Stimulated activated naive CD8-positive, alpha-beta T cell treated with anti-CD3 and anti-CD28 coated beads, Interleukin-15, amount 100 ng/mL, for 72 hours (primary cell): ENCODE measurements around the gene FAM193A.
A peak's percentile ranks its signal among the peaks of the same experiment; 100 is the strongest.
"Not testable (repeated sequence)": the region's sequence is repeated elsewhere in the genome, so short reads cannot be mapped to it uniquely, and the experiment has no call there.

ENCODE experiments used
- ATAC-seq: fragments of 150-1000 bp; cut with Tn5 transposase; 2 replicates; pipeline ENCODE4 v1.10.0; 2021; ENCODE audit warnings: mild to moderate bottlenecking, moderate library complexity
- DNase-seq, 2 donors: peaks; one replicate each; pipeline ENCODE4 v3.0.0; 2021 to 2022
- H3K27ac Mint-ChIP-seq, 2 donors: one replicate each; pipeline ENCODE4 v1.8.0; 2022; ENCODE audit warnings: mild to moderate bottlenecking in 2 of 2, mixed read lengths in 2 of 2, moderate library complexity in 2 of 2
- H3K27me3 Mint-ChIP-seq: one replicate; pipeline ENCODE4 v1.8.0; 2022; ENCODE audit warnings: mixed read lengths
- H3K4me1 Mint-ChIP-seq: one replicate; pipeline ENCODE4 v1.8.0; 2022; ENCODE audit warnings: mild to moderate bottlenecking, mixed read lengths
- H3K4me3 Mint-ChIP-seq, 2 donors: one replicate each; pipeline ENCODE4 v1.8.0; 2022; ENCODE audit warnings: mild to moderate bottlenecking in 2 of 2, mixed read lengths in 2 of 2, moderate library complexity in 1 of 2
- H3K9me3 Mint-ChIP-seq, 2 donors: one replicate each; pipeline ENCODE4 v1.8.0; 2022; ENCODE audit warnings: mixed read lengths in 2 of 2

The FAM193A gene

DNA sequence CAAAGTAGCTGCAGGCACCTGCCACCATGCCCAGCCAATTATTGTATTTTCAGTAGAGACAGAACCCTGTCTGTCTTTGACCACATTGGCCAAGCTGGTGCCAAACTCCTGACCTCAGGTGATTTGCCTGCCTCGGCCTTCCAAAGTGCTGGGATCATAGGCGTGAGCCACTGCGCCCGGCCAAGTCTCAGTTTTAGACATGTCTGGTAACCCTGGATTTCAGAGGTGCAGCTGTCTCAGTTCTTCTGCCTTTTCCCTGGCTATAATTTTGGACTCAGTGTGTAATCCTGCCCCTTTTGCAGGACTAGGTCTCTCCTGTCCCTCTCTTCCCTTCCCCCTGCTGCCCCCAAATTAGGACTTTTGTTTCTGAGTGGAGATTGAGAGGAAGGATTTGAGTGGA lies 46.6 kb downstream of the FAM193A start:
- Mint-ChIP-seq H3K27ac (no peak overlapping the region), H3K9me3 (peaks cover 0 to 6% of the 10 kb centered on the region in 2 donors), H3K4me3 (no peak overlapping the region), H3K27me3 (no peaks in the 10 kb centered on the region), H3K4me1 (peaks cover 40% of the 10 kb centered on the region)
- ATAC-seq (no peak), DNase-seq (no peak)

DNA sequence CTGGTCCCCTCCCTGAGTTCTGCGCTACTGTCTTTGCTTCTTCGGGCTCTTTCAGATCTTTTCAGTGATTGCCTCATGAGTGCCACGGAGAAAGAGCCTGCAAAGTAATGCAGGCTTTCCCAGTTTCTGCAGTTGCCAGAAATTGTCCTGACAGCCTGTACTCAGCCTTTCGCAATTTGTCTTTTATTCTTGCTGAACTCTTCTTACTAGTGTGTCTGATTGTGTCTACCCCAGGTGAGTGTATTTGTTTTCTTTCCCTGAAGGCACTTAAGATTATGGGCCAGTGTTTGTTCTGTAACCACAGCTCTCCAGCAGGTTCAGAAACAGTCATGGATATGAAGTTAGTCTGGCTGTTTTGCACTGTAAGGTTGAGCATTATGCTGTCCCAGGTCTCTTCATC lies 47.1 kb downstream of the FAM193A start:
- Mint-ChIP-seq H3K27me3 (no peaks in the 10 kb centered on the region), H3K9me3 (peaks cover 0 to 6% of the 10 kb centered on the region in 2 donors), H3K4me3 (no peak overlapping the region), H3K4me1 (peaks cover 44% of the 10 kb centered on the region), H3K27ac (no peak overlapping the region)
- no peak for DNase-seq
- ATAC-seq = no peak

DNA sequence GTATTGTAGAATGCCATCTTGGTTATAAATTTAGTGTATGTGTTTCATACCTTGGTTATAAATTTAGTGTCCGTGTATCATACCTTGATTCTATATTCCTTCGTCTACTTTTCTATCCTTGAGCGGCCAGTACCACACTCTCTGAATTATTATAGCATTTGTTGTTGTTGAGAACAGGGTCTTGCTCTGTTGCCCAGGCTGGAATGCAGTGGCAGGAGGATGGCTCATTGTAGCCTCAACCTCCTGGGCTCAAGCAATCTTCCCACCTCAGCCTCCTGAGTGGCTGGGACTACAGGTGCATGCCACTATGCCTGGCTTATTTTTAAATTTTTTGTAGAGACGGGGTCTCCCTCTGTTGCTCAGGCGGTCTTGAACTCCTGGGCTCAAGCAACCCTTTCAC lies 50.1 kb downstream of the FAM193A start:
- ATAC-seq = no peak
- Mint-ChIP-seq H3K27me3 (no peaks in the 10 kb centered on the region), H3K4me1 (peaks cover 56% of the 10 kb centered on the region), H3K4me3 (no peak overlapping the region), H3K27ac (peak overlapping the region in 1 of 2 donors; percentile 31), H3K9me3 (no peaks in the 10 kb centered on the region)
- DNase-seq = no peak

DNA sequence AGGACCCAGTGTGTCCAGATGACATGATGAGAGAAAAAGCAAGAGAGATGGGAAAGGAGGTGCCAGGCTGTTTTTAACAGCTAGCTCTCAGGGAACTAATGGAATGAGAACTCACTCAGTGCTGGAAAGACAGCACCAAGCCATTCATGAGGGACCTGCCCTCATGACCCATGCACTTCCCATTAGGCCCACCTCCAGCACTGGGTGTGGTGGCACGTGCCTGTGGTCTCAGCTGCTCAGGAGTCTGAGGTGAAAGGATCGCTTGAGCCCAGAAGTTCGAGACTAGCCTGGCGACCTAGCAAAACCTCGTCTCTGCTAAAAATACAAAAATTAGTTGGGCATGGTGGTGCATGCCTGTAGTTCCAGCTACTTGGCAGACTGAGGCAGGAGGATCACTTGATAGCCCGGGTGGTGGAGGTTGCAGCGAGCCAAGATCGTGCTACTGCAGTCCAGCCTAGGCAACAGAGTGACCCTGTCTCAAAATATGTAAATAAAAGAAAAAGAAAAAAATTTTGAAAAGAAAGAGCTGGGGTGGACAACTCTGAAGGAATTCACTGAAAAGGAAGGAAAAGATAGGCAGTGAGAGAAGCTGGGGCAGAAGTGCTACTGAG lies 50.9 kb downstream of the FAM193A start:
- ATAC-seq (no peak), DNase-seq (no peak)
- Mint-ChIP-seq H3K27me3 (no peaks in the 10 kb centered on the region), H3K4me3 (no peak overlapping the region), H3K4me1 (peaks cover 51% of the 10 kb centered on the region), H3K27ac (no peak overlapping the region), H3K9me3 (no peaks in the 10 kb centered on the region)

DNA sequence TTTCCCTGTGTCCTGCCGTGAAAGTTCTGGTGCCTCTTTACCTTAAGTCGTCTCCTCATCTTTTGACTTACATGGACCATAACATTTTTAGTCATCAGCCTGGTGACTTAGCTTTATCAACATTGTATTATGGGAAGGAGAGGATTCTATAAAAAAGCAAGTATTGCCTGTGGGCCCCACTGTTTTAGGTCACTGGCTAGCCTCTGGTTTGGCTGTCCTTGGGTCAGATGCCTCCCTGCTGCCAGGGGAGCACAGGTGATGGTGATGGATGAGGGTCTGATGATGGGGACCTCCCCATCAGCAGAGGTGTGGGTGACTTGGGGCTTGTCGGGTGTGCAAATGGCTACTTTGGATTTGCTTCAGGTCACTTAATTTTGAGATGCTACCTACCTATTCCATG lies 51.8 kb downstream of the FAM193A start:
- H3K27ac Mint-ChIP-seq = peak overlapping the region in 1 of 2 donors; percentile 8
- no peaks in the 10 kb centered on the region for H3K9me3 Mint-ChIP-seq
- H3K4me1 Mint-ChIP-seq = peaks cover 49% of the 10 kb centered on the region
- no peak overlapping the region for H3K4me3 Mint-ChIP-seq
- no peaks in the 10 kb centered on the region for H3K27me3 Mint-ChIP-seq
- ATAC-seq (no peak), DNase-seq (no peak)

DNA sequence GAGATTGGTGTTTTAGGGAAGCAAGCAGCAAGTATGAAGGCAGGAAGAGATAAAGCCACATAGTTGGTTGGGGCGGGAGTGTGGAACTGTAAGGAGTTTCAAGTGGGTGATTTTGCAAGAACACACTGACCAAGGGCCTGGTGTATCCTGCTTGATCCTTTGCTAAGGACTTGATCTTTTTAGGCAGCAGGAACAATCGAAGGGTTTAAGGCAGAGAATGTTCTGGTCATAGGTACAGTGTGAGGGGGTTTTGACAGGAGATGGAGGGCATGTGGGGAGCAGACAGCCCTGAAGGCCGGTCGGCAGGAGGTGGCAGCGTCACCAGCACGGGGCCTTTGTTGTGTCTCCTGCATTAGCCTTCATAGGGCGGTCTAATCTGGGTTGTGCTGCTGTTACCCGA lies 54.7 kb downstream of the FAM193A start:
- no peaks in the 10 kb centered on the region for H3K9me3 Mint-ChIP-seq

DNA sequence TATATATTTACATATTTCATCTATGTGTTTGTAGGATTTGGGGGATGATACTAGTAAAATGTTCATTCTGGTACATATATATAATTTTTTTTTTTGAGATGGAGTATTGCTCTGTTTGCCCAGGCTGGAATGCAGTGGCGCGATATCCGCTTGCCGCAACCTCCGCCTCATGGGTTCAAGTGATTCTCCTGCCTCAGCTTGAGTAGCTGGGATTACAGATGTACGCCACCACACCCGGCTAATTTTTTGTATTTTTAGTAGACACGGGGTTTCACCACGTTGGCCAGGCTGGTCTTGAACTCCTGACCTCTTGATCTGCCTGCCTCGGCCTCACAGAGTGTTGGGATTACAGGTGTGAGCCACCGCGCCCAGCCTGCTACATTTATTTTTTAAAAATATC lies 55.6 kb downstream of the FAM193A start:
- peaks cover 65% of the 10 kb centered on the region for H3K4me1 Mint-ChIP-seq

More for the DNA sequence above, 54.7 kb downstream of the FAM193A start:
- Mint-ChIP-seq H3K27me3 (no peaks in the 10 kb centered on the region), H3K27ac (peak overlapping the region in 1 of 2 donors; percentile 53), H3K4me1 (peaks cover 65% of the 10 kb centered on the region), H3K4me3 (peak overlapping the region in 1 of 2 donors; percentile 27)
- DNase-seq (no peak), ATAC-seq (peak; percentile 76)

DNA sequence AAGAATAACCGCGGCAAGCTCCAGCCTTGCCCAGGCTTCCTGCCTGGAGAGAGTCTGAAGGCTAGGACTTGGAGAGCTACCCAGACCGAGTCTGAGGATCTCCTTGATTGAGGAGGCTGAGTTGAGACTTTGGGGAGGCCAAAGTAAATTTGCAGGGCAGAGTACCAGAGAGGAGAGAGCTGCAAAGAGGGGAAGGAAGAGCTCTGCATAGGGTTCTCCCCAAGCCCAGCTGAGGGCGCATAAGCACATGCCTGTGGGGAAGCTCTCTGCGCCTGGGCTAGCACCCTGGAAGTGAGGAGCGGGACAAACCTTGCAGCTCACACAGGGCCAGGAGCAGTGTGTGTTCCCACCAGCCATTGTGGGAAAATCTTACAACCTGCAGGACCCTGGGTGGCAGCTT lies 56.1 kb downstream of the FAM193A start:
- H3K27ac Mint-ChIP-seq = no peak overlapping the region
- H3K9me3 Mint-ChIP-seq = no peaks in the 10 kb centered on the region
- H3K4me3 Mint-ChIP-seq = no peak overlapping the region
- DNase-seq (no peak), ATAC-seq (no peak)
- peaks cover 66% of the 10 kb centered on the region for H3K4me1 Mint-ChIP-seq
- no peaks in the 10 kb centered on the region for H3K27me3 Mint-ChIP-seq

More for the DNA sequence above, 55.6 kb downstream of the FAM193A start:
- DNase-seq, H3K27me3 Mint-ChIP-seq, H3K27ac Mint-ChIP-seq, ATAC-seq, H3K4me3 Mint-ChIP-seq, H3K9me3 Mint-ChIP-seq: not testable (repeated sequence)

DNA sequence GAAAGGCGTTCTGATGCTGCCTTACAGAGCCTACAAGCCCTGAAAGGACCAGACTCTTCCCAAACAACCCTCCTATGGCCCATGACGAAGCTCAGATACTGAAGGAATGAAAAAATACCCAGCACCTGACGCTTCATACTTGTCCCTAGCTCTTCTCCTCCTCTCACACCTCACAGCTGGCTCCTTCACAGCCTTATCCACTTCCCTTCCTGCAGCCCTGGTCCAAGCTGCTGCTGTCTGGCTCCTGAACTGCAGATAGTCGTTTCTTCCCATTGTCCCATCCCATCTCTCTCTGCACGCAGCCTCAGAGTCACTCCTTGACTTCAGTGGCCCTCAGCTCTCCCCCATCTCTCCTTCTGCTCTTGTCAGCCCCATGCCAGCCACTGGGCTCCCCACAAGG lies 56.6 kb downstream of the FAM193A start:
- ATAC-seq (no peak), DNase-seq (no peak)
- Mint-ChIP-seq H3K9me3 (no peaks in the 10 kb centered on the region), H3K4me3 (no peak overlapping the region), H3K27ac (no peak overlapping the region), H3K27me3 (no peaks in the 10 kb centered on the region), H3K4me1 (peaks cover 66% of the 10 kb centered on the region)

DNA sequence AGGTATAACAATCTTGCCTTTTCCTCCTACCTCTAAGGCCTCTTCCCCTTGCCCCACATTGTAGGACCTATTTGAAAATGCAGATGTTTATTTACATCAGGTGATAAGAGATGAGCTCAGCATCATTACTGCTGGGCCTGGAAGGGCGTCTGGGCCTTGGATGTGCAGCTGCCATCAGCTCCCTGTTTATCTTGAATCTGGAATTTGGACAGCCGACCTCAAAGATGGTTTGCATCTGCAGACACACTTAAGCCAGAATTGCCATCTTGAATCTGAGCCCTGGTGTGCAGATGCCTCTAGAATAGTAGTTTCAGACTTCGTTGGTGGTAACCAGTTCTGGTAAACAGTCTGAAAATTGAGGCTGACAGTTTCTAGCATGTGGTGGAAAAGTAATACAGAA lies 59.0 kb downstream of the FAM193A start:
- Mint-ChIP-seq H3K27ac (peak overlapping the region in 1 of 2 donors; percentile 41), H3K9me3 (no peaks in the 10 kb centered on the region), H3K27me3 (no peaks in the 10 kb centered on the region), H3K4me1 (peaks cover 81% of the 10 kb centered on the region), H3K4me3 (no peak overlapping the region)
- DNase-seq = no peak
- ATAC-seq = no peak

DNA sequence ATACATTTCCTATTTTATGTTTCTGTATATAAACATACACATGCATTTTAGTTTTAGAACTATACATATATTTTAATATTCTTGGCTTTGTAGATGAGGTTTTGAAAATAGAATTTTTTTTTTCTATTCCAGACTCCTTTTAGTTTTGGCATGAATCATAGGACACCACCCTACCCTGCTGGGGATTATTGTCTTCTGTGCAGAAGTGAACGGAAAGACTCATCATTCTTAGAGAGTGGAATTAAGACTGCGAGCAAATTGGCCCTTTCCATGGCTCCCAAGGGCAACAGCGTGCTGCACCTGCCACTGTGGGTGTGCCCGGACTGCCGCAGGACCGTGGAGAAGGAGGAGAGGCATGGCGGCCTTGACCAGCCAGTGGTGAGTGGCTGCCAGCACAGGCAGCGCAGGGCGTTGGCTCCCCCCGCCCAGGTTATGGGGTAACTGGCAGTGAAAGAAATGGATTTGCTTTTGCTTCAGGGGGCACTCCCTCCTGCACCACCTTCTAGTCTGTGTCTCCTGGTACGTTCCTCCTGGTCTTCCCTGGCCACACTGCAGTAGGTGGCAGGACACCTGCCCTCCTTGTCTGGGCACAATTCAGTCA lies 59.6 kb downstream of the FAM193A start:
- H3K4me3 Mint-ChIP-seq = no peak overlapping the region
- peak overlapping the region in 1 of 2 donors; percentile 45 for H3K27ac Mint-ChIP-seq
- H3K9me3 Mint-ChIP-seq = no peaks in the 10 kb centered on the region
- no peak for DNase-seq
- ATAC-seq = no peak
- peaks cover 80% of the 10 kb centered on the region for H3K4me1 Mint-ChIP-seq
- H3K27me3 Mint-ChIP-seq = no peaks in the 10 kb centered on the region

DNA sequence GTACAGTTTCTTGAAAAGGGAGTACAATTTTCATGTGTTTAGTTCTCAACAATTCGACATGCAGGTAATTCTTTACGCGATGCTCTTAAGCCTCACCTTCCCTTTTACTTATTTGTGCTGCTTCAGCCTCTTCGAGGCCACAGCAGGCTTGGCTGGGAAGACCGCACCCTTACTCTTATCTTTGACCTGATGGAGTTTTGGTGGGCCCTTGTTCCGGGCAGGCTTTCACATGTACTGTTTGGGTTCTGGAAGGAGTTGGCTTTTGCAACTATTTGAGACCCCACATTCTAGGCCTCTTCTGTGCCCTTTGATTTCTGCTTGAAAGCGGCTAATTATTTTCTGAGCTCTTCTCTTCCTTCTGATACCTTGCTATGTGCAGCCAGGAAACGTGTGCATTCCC lies 60.2 kb downstream of the FAM193A start:
- Mint-ChIP-seq H3K4me1 (peaks cover 74% of the 10 kb centered on the region), H3K9me3 (no peaks in the 10 kb centered on the region), H3K4me3 (no peak overlapping the region), H3K27me3 (no peaks in the 10 kb centered on the region), H3K27ac (peak overlapping the region in 1 of 2 donors; percentile 47)
- ATAC-seq (no peak), DNase-seq (no peak)

DNA sequence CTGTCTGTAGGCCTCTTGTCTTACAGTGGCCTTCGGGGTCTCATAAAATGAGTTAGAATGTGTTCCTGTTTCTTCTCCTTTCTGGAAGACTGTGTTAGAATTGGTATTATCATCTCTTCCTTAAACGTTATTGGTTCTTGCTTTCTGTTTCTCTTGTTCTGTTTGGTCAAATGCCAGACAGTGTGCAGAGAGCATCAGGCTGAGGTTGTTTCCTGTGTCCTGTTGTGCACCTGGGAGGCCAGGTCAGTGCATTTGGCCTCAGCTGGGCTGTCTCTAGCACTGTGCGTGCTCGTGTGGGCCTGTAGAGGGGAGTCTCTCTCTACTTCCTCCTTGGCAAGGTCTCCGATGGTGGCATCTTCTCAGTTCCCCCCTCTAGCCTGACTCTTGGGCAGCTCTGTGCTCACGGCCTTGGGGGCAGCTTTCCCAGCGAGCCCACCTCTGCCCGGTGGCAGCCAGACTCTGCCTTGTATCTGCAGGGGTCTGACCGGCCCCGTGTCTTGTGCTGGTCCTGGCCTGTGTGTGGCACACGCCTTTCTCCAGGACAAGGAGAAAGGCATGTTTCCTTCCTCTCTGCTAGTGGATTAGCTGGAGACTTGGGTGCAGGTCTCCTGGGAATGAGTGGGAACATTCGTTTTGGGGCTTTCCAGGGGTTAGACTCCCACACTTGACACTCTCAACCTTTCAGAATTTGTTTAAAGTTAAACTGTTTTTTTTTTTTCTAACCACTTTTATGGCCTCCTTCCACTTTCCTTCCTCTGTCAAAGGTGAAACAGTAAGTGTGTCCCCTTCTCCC lies 62.3 kb downstream of the FAM193A start:
- peak; percentile 90 for ATAC-seq
- Mint-ChIP-seq H3K27me3 (no peaks in the 10 kb centered on the region), H3K4me3 (peak overlapping the region; percentile 49 to 57), H3K27ac (peak overlapping the region; percentile 30 to 95), H3K9me3 (no peaks in the 10 kb centered on the region), H3K4me1 (peaks cover 61% of the 10 kb centered on the region)
- peak in 1 of 2 donors; percentile 15 for DNase-seq

DNA sequence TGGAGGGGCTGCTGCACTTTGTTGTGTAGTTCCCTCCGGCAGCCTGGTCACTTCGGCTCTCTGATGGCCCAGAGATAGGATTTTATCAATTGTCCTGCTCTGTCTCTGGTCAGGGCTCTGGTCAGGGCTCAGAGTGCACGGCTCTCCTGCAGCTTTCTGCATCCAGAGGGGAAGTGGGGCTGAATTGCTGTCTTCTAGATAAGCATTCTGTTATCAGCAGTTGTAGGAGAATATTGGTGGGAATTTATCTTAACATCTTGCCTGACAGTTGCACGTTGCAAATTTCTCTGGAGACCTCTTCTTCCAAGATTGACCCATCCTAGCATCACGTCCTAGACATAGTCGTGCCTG lies 62.8 kb downstream of the FAM193A start:
- peaks cover 59% of the 10 kb centered on the region for H3K4me1 Mint-ChIP-seq
- H3K9me3 Mint-ChIP-seq = no peaks in the 10 kb centered on the region
- H3K27me3 Mint-ChIP-seq = no peaks in the 10 kb centered on the region
- ATAC-seq (no peak), DNase-seq (no peak)
- peak overlapping the region; percentile 30 to 66 for H3K27ac Mint-ChIP-seq
- H3K4me3 Mint-ChIP-seq = peak overlapping the region in 1 of 2 donors; percentile 22

DNA sequence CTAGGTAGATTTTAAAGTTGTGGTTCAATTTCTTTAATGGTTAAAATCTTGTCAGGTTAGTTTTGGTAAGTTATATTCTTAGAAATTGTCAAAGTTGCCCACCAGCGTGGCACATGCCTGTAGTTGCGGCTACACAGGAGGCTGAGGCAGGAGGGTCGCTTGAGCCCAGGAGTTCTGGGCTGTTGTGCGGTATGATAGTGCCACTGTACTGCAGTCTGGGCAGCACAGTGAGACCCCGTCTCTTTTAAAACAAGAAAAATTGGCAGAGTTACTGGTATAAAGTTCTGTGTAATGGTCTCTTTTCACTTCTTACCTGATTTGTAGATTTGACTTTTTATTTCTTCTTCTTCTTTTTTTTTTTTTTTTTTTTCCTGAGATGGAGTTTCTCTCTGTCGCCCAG lies 64.4 kb downstream of the FAM193A start:
- Mint-ChIP-seq H3K27ac (no peak overlapping the region), H3K4me3 (no peak overlapping the region), H3K27me3 (no peaks in the 10 kb centered on the region), H3K9me3 (no peaks in the 10 kb centered on the region), H3K4me1 (peaks cover 59% of the 10 kb centered on the region)
- no peak for DNase-seq
- ATAC-seq = no peak

DNA sequence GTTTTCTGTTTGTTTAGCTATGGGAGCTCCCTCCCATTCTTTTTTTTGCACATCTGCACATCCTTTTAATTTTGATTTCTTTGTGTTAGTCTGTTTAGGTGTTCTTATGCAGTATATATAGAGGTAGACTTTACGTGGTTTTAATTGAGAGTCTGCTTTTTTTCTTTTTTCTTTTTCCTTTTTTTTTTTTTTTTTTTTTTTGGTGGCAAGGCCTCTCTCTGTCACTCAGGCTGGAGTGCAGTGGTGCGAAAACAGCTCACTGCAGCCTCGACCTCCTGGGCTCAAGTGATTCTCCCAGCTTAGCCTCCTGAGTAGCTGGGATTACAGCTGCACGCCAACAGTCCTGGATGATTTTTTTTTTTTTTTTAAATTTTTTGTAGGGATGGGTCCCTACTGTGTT lies 68.2 kb downstream of the FAM193A start:
- ATAC-seq (no peak), DNase-seq (no peak)
- peak overlapping the region in 1 of 2 donors; percentile 59 for H3K27ac Mint-ChIP-seq
- no peak overlapping the region for H3K4me3 Mint-ChIP-seq
- H3K27me3 Mint-ChIP-seq = no peaks in the 10 kb centered on the region
- peaks cover 33% of the 10 kb centered on the region for H3K4me1 Mint-ChIP-seq
- H3K9me3 Mint-ChIP-seq = no peaks in the 10 kb centered on the region
